Testis (tissue), 3 donors: ENCODE data around the gene ATP6AP2. TPM values are rescaled to one million over a fixed set of nuclear protein-coding genes. Genes with fewer than 3 reads are reported as not detected.
A peak's percentile ranks its signal among the peaks of the same experiment; 100 is the strongest.

Source experiments
- DNase-seq: peaks from one replicate; pipeline ENCODE4 v3.0.0-alpha.2; 2019
- H3K27ac ChIP-seq, 2 donors: fragments of 200-600 bp; sonication (generic); one replicate each; pipeline ENCODE4 v1.5.1; 2019
- H3K27me3 ChIP-seq: fragments of 200-600 bp; sonication (generic); one replicate; pipeline ENCODE4 v1.5.1; 2019
- H3K36me3 ChIP-seq: fragments of 200-600 bp; sonication (generic); one replicate; pipeline ENCODE4 v1.5.1; 2017; ENCODE audit warnings: low read depth; ENCODE audit errors: missing control alignments
- H3K4me1 ChIP-seq: fragments of 200-600 bp; sonication (generic); one replicate; pipeline ENCODE4 v1.5.1; 2019
- H3K4me3 ChIP-seq, 2 donors: fragments of 200-600 bp; sonication (generic); one replicate each; pipeline ENCODE4 v1.5.1; 2017 to 2019
- H3K9me3 ChIP-seq: fragments of 200-600 bp; sonication (generic); one replicate; pipeline ENCODE4 v1.5.1; 2017
- CTCF ChIP-seq, 3 experiments: fragments of 450-650 bp in 2 of 3; fragments of 200-600 bp in 1 of 3; sonication (generic) in 1 of 3; IDR thresholded peaks; one replicate each; pipeline ENCODE4 v1.5.1; 2016 to 2019; ENCODE audit warnings: antibody characterized with exemption in 3 of 3, mild to moderate bottlenecking in 2 of 3, moderate library complexity in 1 of 3
- POLR2A ChIP-seq: fragments of 450-650 bp; IDR thresholded peaks from one replicate; pipeline ENCODE4 v1.6.1; 2017; ENCODE audit warnings: antibody characterized with exemption, mild to moderate bottlenecking, moderate library complexity
- WGBS, 2 donors: methylation state at CpG; one replicate each; pipeline ENCODE4 v1.1.5; 2018; 5-methylcytosine and 5-hydroxymethylcytosine counted together
- intact Hi-C: fragments of 100-400 bp; cut with DNase I; formaldehyde crosslinking; loops from one replicate; pipeline ENCODE4 v1.15.1; 2023; ENCODE audit warnings: low total_unique reads
- polyA plus RNA-seq: library from polyadenylated mRNA; stranded (reverse); fragments of 350-450 nt; fragmentation: Illumina TruSeq; extraction: RNeasy Lipid Tissue Mini Kit (QIAGEN cat#74804); gene quantifications from one replicate; pipeline ENCODE4 v1.2.3, GENCODE V29; 2014; ENCODE audit warnings: low read depth, low replicate concordance; ENCODE audit not compliant: insufficient read depth
- total RNA-seq, 2 donors: library from RNA; depleted of rRNA; stranded (reverse); fragments of >200 nt; gene quantifications; one replicate each; pipeline ENCODE4 v1.2.3, GENCODE V29; 2016

Gene ATP6AP2
- total and polyA plus RNA-seq, 3 donors from 2014 or later, result 72.4 to 79.2 (median 76.4) TPM

GRCh38 chrX:40632199-40632598, 51.4 kb downstream of the ATP6AP2 start:
- H3K4me1 ChIP-seq, result no peaks in the 10 kb centered on the region
- H3K27me3 ChIP-seq, result no peaks in the 10 kb centered on the region
- no peaks in the 10 kb centered on the region for H3K9me3 ChIP-seq
- no peak for DNase-seq
- H3K4me3 ChIP-seq, result no peak overlapping the region
- intact Hi-C loops, result no loop called here
- H3K36me3 ChIP-seq, result no peaks in the 10 kb centered on the region
- H3K27ac ChIP-seq, result no peak overlapping the region
- WGBS, 2 donors, result 80 to 86% methylated on average over 3 to 4 of the region's 4 CpGs
- no peak for TF ChIP-seq POLR2A
- no peak for TF ChIP-seq CTCF (IDR thresholded peaks at IDR 0.05)

- no peak overlapping the region for H3K4me3 ChIP-seq
- H3K4me1 ChIP-seq, result no peaks in the 10 kb centered on the region
- no peaks in the 10 kb centered on the region for H3K36me3 ChIP-seq
- no peak for TF ChIP-seq CTCF (IDR thresholded peaks at IDR 0.05)
- TF ChIP-seq POLR2A, result no peak
- DNase-seq, result no peak
- WGBS, 2 donors, result 93% methylated on average over 3 of the region's 3 CpGs
- no peaks in the 10 kb centered on the region for H3K9me3 ChIP-seq
- no peak overlapping the region for H3K27ac ChIP-seq
- H3K27me3 ChIP-seq, result no peaks in the 10 kb centered on the region
- intact Hi-C loops, result no loop called here
Observed at GRCh38 chrX:40637687-40638086, 56.9 kb downstream of the ATP6AP2 start.

GRCh38 chrX:40644176-40644575, 63.4 kb downstream of the ATP6AP2 start:
- intact Hi-C loops, result no loop called here
- Histone ChIP-seq H3K36me3 (no peaks in the 10 kb centered on the region), H3K27ac (peak overlapping the region; percentile 39 to 73), H3K4me3 (no peak overlapping the region), H3K27me3 (no peaks in the 10 kb centered on the region), H3K9me3 (no peaks in the 10 kb centered on the region), H3K4me1 (no peaks in the 10 kb centered on the region)
- DNase-seq, result no peak
- WGBS, 2 donors, result 51 to 59% methylated on average over 5 of the region's 5 CpGs
- no peak for TF ChIP-seq POLR2A
- TF ChIP-seq CTCF (IDR thresholded peaks at IDR 0.05), result no peak

- WGBS, 2 donors, result 7 to 13% methylated on average over 4 of the region's 4 CpGs
Observed at GRCh38 chrX:40644821-40645358, 64.1 kb downstream of the ATP6AP2 start.

More at GRCh38 chrX:40644821-40645358, 64.1 kb downstream of the ATP6AP2 start:
- H3K27ac ChIP-seq, result peak overlapping the region; percentile 39 to 73
- no peaks in the 10 kb centered on the region for H3K36me3 ChIP-seq
- intact Hi-C loops, result no loop called here
- H3K4me1 ChIP-seq, result no peaks in the 10 kb centered on the region
- H3K9me3 ChIP-seq, result no peaks in the 10 kb centered on the region
- DNase-seq, result peak; percentile 66
- H3K4me3 ChIP-seq, result peak overlapping the region in 1 of 2 donors; percentile 23
- TF ChIP-seq CTCF (IDR thresholded peaks at IDR 0.05), result no peak
- no peak for TF ChIP-seq POLR2A
- no peaks in the 10 kb centered on the region for H3K27me3 ChIP-seq
